Activated CD4-positive, alpha-beta T cell treated with anti-CD3 and anti-CD28 coated beads, Interleukin-2, amount 50 U/mL, for 4 hours (primary cell): ENCODE data around the gene ATP5PB.

Source experiments
- DNase-seq, 2 experiments: peaks; one replicate each; pipeline ENCODE4 v3.0.0-alpha.2; 2020

ATP5PB gene

DNA sequence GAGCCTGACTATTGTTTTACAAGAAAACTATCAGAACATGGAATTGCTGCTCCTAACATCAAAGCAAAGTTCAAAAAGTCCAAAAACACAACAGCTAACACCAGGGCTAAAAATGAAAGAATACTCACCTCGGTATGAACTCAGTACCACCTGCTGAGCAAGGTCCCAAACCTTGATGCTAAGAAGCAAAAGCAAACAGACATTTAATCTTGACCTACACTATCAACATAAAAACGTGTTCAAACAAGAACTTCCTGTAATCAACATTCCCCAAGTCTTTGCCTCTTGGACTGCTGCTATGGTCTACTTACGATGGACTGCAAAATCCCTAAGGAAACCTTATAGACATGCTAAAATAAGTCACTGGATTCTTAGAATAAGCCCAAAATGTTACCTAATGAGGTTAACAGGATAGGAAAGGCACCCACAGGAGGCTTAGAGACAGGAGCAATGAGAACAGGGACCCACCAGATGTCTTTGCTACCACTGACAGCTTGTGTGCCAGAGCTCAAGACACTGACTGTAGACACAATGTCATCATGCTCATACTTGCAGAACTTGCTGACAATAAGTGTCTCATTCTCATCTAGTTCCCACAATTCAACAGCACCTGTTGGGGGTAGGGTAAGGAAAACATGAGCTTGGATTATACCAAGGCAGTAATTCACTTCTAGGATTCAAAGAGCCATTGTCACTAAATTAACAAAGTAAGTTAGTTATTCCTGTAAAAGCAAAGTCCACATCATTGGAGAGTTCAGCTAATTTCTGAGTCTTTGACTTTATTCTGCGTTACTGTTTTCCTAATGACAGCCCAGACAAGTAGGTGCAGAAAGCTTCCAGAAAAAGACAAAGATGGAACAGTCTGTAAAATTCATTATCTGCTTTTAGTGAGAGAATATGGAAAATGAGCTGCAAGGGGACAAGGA, 2.0 kb upstream of the ATP5PB start:
- no peak for DNase-seq

DNA sequence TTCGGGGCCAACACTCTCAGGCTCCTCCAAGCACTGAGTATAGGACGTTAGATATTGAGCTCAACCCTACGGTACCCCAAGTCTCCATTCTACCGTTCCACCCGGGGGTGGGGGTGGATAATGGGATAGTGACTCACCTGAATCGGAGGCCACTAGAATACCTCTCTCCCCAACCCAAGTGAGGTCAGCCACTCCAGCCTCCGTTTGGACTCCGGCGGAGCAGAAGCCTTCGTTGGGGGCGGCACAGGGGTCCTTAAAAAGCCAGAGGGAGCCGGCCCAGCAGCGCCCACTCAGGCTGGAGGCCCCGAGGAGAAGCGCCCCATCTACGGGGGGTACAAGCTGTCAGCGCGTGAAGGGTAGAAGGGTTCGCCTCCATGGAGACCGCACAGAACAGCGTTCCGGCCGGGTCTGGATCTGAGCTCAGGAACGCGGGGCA, 764 bp upstream of the ATP5PB start:
- DNase-seq = peak; percentile 21 to 31

DNA sequence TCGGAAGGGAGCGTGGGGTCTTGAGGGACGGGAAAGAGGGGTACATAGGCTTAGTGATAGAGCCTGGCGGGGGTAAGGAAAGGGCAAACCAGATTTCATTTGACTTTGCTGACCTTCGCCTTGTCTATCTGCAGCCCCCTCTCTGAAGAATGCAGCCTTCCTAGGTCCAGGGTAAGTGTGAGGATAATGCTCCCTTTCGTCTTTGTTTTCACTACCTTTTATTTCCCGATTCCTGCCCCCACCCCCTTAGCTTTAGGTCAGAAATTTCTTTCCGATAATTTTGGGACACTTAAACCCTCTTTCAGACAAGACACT, 396 bp downstream of the ATP5PB start:
- DNase-seq = no peak

DNA sequence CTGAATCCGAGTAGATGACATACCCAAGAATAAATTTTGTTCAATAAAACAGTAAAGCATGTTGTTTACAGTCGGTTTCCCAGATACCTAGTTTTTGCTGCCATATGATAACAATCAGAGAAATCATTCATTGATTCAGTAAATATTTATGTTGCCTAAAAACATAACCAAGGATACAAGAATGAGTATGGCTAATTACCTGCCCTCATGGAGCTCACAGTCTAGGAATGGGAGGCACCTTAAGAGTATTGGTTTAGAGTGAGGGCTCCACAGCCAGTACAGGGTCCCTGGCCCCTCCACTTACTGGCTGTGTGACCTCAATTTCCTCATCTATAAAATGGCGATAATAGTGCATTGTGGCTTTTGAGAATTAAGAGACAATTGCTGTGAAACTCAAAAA, 921 bp downstream of the ATP5PB start:
- DNase-seq = no peak

DNA sequence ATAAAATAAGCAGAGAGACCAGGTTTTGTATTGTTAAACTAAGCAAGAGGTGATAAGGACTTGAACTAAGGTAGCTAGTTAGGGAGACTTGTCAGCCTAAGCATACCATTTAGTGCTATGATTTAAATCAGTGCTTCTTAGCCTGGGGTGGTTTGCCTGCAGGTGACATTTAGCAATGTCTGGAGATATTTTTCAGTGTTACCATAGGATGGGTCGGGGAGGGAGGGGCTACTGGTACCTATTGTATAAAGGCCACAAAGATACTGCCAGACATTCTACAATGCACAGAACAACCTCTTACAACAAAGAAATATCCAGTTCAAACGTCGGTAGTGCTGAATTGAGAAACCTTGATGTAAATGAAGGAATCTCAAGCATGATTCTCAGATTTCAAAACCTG, 3.3 kb downstream of the ATP5PB start:
- DNase-seq = no peak

DNA sequence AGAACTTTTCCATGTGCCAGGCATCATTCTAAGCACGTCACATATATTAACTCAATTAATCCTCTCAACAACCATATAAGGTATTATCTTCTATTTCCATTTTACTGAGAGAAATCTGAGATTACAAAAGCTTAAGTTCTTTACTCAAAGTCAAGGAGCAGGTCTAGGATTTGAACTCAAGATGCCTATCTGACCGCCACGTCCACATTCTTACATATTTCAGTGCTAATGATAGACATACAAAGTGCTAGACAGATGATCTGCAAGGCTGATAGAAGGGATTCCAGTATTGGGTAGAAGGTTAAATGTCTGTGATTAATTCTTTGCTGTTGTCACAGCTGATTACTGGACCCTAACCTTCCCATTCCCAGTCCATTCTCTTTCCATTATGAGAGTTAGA, 4.4 kb downstream of the ATP5PB start:
- no peak for DNase-seq

DNA sequence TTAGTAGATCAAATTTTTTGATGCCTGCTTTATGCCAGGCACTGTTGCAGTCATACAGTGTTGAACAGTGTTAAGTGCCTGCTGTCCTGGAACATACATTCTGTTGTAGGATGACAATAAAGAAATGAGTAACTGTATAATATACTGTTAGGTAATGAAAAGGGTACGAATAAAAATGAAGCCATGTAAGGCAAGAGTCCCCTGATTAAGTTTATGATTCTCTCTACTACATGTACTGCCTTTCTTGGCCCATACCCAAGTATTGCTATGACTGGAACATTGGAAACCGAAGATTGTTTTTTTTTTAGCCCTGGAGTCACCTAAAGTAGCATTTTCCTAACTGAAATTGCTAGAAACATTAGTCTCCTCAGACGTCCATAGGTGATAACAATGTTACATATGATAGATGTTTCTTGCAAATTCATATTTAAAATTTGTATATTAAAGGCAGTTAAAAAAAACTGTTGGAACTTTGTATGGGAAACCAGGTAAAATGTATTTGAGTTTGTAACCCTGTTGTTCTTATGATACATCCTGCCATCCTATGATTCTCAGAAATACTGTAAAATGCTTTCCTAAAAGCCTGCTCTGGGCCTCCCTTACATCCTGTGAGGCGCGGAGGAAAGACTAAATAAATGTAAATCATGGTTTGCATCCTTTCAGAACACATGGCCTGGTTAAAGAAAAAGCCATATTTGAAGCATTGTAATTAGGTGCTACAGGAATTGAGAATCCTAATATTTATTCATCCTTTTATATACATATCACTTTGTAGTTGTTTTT, 5.8 kb downstream of the ATP5PB start:
- no peak for DNase-seq

DNA sequence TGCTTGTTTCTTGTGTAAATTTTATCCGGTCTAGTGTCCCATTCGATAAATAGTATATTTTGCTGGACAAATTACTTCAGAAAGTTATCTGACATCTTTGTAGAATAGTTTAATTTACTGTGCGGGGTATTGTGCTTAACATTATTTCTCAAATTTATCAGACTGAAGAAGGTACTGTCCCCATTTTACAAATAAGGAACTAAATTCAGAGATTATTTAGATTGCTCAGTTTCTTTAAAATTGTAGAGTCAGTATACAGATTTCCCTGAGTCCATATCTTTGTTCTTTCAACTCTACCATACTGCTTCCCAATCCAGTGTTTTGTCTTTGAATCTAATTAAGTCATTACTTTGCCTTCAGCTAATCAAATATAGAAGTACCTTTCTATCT, 6.4 kb downstream of the ATP5PB start:
- DNase-seq = no peak

DNA sequence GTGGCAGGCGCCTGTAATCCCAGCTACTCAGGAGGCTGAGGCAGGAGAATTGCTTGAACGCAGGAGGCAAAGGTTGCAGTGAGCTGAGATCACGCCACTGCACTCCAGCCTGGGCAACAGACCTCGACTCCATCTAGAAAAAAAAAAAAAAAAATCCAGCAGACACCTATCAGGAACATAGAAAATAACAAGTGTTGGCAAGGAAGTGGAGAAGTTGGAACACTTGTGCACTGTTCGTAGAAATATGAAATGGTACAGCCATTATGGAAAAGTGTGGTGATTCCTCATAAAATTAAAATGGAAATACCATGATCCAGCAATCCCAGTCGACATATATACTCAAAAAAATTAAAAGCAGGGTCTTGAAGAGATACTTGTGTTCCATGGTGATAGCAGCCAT, 12.5 kb downstream of the ATP5PB start:
- no peak for DNase-seq

DNA sequence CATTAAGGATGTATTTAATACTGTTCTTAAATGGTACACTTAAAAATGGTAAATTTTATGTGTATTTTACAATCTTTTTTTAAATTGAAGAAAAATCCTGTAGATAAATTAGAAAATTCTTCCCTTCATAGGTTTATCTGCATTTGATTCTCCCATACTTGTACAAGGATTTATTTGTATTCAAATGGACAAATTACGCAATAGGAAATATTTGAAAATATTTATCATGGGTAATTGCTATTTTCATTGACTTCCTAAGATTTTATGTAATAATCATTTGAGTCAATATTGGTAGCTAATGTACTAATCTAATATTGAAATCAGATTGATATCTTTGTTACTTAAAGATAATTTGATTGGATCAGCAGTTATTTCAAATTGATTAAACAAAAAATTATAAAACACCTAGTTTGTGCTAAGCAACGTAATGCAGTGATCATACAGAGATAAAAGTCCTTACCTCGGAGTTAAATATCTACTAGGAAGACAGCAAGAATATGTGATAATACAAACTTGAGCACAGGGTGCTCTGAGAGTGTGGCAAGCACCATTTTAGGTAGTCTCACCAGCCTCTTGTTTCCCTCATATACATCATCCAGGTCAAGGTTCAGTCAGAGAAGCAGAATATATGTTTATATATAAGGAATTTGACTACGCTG, 13.2 kb downstream of the ATP5PB start:
- no peak for DNase-seq

DNA sequence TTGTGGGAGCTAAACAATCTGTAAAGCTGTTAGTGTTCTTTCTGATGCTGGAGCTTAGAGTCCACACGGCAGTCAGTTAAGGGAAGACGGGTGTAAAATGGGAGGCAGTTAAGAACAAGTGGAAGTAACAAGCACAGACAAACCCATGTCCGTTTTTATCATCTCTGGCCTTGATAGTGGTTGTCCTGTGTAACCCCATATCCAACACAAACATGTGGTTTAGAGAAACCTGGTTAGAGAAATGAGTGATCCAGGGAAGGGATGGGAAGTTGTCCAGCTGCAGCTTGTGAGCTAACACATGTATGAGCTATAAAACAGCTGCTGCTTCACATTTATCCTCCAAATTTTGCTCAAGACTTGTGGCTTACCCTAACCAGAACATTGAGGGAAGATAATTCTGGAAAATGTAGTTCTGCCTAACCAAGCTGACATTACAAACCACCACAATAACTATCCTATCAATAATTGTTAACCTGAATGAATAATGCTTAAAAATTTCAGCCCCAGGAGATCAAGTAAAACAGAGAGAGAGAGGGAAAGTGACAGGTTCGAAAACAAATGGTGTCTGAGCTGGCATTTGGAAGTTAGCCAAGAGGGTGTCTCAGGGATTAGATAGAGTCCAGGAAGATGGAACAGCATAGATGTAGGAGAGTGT, 13.9 kb downstream of the ATP5PB start:
- no peak for DNase-seq

DNA sequence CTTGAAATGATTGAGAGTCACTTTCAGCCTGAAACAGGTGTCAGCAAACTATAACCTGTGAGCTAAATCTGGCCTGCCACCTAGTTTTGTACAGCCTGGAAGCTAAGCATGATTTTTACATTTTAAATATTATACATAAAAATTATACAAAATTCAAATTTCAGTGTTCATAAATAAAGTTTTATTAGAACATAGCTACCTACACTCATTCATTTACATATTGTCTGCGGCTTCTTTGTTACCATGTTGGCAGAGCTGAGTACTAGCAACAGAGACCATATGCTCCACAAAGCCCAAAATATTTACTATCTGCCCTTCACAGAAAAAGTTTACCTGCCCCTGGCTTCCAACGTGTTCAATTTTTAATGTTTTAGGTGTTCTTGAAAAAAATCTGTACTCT, 16.5 kb downstream of the ATP5PB start:
- no peak for DNase-seq

DNA sequence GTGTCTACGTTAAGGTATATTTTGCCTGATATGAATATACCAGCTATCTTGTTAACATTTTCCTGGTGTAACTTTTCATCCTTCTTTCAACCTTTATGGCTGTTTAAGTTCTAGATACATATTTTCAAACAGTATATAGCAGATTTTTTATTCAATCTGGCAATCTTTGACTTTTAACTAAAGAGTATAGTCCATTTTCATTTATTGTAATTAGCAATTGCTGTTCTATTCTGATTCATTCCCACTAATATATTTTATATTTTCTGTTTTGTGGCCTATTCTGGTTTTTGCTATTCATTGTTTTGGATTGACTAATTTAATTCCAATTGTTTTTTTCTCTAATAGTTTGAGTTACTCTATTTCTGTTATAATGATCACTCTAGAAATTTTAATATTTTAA, 17.2 kb downstream of the ATP5PB start:
- DNase-seq = no peak

DNA sequence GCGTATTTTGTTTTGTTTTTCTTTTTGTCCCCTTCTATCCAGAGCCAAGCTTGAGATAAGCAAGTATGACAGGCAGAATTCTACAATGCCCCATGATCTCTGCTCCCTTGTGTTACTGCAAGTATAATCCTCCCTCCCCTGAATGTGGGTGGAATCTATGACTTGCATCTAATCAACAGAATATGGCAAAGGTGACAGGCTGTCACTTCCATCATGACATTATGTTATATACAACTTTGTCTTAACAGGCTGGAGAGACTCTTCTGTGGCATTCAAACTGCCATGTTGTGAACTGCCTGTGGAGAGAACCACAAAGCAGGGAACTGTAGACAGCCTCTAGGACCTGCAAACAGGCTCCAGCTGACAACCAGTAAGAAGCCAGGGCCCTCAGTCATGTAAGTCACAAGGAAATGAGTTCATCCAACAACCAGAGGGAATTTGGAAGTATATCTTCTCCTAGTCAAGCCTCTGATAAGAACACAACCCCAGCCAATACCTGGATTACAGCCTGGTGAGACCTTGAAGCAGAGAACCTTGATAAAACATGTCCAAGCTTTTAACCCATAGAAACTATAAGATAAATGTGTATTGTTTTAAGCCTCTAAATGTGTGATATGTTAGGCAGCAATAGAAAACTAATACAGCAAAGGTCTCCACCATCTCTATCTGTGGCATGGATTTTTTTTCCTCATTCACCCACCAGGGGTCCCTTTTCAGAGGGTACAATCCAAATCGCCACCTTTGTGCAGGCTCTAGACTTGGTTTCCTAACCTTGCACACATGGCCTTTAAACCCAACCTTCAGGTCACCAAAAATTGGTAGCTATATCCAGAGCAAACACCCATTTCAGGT, 18.8 kb downstream of the ATP5PB start:
- DNase-seq = no peak

DNA sequence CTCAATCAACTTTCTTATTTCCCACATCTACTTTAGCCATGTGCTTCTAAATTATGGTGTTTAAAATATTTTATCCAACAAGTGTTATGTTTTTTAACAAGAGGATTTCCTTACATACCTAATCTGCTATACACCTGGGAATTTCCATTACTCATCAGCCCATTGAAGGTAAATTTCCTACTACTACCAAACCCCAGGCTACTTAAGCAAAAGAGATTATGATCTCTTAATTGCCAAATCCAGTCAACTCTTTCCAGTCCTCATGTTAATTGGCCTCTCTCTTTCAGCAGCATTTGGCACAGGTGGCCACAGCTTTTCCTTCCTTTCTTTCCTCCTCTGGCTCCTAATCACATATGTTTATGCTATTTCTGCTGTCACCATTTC, 19.4 kb downstream of the ATP5PB start:
- no peak for DNase-seq

DNA sequence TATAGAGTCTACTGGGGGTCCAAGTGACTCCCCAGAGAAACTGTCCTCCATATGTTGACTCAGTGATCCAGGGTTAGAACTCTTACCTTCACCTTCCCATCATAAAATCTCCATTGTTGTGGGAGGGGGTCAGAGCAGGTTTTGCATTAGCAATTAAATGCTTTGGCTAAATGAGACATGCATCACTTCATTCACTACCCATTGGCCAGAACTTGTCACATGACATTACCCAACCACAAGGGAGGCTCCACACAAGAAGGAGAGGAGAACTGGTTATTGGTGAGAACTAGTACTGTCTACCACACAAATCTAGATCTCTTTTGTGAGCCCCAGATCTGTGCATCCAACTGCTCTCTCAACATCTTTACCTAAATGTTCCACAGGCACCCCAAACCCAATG, 20.3 kb downstream of the ATP5PB start:
- no peak for DNase-seq

DNA sequence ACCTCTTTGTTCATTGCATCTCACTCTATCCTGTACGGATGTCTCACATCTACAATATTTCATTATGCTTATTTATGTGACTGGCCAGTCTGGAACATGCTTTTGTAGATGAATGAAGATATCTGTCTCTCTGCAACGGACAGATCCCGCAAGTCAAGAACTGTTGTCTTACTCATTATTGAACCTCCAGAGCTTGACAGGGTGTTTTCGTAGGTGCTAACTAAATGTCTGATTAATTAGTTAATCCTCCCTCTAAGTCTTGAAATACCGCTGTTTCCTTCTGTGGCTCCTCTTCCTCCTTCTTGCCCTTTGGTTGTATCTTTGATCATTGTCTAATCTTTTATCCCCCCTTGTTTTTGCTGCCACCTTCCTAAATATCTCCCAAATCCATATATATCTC, 21.3 kb downstream of the ATP5PB start:
- no peak for DNase-seq

DNA sequence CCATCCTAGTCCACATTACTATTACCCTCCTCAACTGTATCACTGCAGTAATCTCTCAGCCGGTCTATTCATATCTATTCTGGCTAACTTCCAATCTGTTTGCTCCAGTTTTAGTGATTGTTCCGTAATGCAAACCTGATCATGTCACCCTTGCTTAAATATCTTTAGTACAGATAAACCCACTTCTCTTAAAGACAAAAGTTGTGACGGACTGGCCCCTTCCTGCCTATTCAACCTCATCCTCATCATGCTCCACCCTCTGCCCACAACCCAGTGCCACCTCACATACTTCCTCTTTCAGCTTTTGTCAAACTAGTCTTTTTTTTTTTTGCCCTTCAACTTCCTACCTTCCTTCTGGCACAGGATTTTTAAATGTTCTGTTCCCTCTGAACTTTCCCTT, 21.7 kb downstream of the ATP5PB start:
- peak; percentile 49 to 54 for DNase-seq

DNA sequence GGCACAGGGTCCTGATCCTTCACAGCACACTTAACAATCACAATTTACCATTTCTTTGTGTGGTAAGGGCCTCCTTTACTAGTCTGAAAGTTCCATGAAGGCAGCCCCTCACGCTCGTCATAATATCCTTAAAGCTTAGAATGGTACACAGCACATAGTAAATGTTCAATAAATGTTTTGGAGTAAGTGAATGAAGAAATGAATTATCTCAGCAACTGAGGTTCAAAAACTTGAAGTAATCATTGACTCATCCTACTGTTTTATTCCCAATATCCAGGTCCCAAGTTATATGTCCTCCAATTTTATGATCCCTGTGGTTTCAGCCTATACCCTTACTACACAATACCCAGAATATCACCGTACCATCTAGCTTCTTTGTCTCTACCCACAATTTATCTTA, 22.3 kb downstream of the ATP5PB start:
- no peak for DNase-seq

DNA sequence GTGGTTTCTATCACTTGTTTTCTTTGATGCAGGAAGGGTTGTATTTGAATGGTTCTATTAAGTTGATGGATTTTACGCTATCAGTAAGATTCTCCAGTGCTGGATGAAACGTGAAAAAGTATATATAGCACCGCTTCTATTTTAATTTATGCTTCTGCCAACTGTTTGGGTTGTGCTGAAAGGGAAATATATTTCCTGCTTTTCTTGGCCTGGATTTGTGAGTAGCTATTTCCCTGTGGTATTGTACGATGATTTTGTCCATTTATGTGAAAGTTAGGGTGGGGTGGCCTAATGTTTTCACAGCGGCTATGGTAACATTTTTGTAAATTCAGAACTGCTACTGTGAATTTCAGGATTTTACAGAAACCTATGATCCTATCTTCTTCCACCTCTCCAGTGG, 24.8 kb downstream of the ATP5PB start:
- DNase-seq = no peak

DNA sequence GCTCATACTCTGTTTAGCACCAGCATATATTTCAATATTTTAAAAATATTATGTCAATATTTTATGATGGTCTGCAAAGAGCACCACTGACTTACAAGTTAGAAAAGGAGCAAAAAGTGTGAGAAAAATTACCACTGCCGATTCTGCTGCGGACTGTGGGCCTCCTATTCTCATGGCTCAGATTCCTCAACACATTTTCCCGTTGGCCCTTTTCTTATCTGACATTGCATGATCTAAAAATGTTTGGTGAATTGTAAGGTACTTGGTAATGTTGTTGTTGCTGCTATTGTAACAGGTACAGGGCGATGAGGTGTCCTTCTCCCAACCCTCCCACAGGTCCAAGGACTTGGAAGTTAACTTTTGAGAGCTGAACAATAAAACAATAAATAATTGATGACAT, 25.3 kb downstream of the ATP5PB start:
- DNase-seq = no peak

DNA sequence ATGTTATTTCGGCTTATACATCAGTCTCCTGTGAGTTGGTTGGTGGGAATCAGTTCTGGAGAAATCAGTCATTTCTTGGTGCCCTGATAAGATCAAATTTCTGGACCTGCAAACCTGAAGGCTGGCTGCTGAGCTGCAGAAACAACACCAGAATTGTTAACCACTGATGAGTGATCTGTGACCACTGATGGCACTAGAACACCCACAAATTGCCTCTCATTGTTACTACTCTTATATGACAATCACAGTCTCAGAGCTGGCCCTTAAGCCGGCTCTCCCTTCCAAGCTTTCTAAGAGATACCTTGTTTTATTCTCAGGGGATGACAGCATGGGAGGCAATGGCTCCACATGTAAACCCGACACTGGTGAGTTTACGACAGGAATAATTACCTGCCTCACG, 26.4 kb downstream of the ATP5PB start:
- DNase-seq = no peak
